ENCODE data around the gene ARFRP1.

DNA sequence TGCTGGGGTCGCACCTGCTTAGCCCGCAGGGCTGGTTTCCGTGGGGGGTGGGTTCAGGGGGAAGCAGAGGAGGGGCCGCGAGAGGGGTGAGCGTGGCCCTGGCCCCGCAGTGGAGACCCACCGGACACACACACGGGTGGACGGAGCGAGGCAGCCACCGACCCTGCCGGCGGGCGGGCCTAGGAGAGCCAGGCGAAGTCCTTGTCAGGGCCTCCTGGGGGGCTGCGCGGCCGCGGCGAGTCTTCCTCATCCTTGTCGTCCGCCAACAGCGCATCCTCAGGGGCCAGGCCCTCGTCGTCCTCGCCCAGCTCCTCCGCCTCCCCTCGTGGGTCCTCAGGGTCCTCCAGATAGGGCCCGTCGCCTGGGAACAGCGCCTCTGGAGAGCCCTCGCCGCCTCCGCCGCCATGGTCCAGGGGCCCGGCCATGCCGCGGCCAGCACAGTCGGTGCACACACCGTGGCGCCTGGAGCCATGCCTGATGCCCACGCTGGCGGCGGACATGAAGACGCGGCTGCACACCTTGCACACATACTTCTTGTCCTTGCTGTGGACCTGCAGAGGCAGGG is 39.1 kb upstream of the ARFRP1 start:
- no peak for TF ChIP-seq SUZ12 (IDR thresholded peaks at IDR 0.05; ENCODE audit: extremely low read depth, insufficient read depth, insufficient read length)
- TF ChIP-seq YY1 (IDR thresholded peaks at IDR 0.05; ENCODE audit: insufficient read depth, insufficient read length), result no peak
